H1 (cell line): ENCODE measurements around the gene SCAMP5. TPM values are rescaled to one million over a fixed set of nuclear protein-coding genes. Genes with fewer than 3 reads are reported as not detected.

ENCODE experiments used
- CTCF ChIA-PET: fragments of 300-600 bp; sonication (Branson Sonifier 250); formaldehyde crosslinking; loops from one replicate; lab custom pipeline; 2021; ENCODE audit not compliant: partially characterized antibody; lab: Charles Lee
- POLR2A ChIA-PET: fragments of 300-600 bp; sonication (Branson Sonifier 250); formaldehyde crosslinking; loops from one replicate; lab custom pipeline; 2021; ENCODE audit warnings: inconsistent platforms; ENCODE audit not compliant: partially characterized antibody; lab: Charles Lee
- DNase-seq, 2 experiments: peaks; one replicate each; pipeline versions ENCODE4 v3.0.0 to v3.0.0-alpha.2; 2010 to 2022; ENCODE audit warnings: low spot score in 2 of 2, low read depth in 1 of 2, mixed read lengths in 1 of 2
- FAIRE-seq: peaks from 2 replicates; lab custom pipeline; 2011; peaks lifted over from hg19 to GRCh38; lab: Jason Lieb, UNC
- H2AFZ ChIP-seq: 2 replicates; pipeline ENCODE4 v1.8.1; 2012; ENCODE audit warnings: low read length, inconsistent platforms
- H2AK5ac ChIP-seq: 2 replicates; pipeline ENCODE4 v1.6.1; 2013; ENCODE audit warnings: low read depth, low read length
- H2BK120ac ChIP-seq: replicated peaks from 2 replicates; pipeline ENCODE3; 2013; ENCODE audit warnings: low read depth, low read length, inconsistent platforms
- H2BK12ac ChIP-seq: 2 replicates; pipeline ENCODE4 v1.6.1; 2013; ENCODE audit warnings: low read depth, low read length
- H2BK15ac ChIP-seq: 2 replicates; pipeline ENCODE4 v1.6.1; 2013; ENCODE audit warnings: low read length
- H2BK20ac ChIP-seq: 2 replicates; pipeline ENCODE4 v1.6.1; 2013; ENCODE audit warnings: low read length
- H2BK5ac ChIP-seq: 2 replicates; pipeline ENCODE4 v1.6.1; 2013; ENCODE audit warnings: low read depth, low read length
- H3K14ac ChIP-seq: 2 replicates; pipeline ENCODE4 v1.6.1; 2013; ENCODE audit warnings: inconsistent platforms; ENCODE audit not compliant: insufficient read length
- H3K18ac ChIP-seq: 2 replicates; pipeline ENCODE4 v1.6.1; 2013; ENCODE audit warnings: low read length; ENCODE audit errors: extremely low read depth
- H3K23ac ChIP-seq: 2 replicates; pipeline ENCODE4 v1.6.1; 2013; ENCODE audit warnings: inconsistent platforms; ENCODE audit not compliant: insufficient read length
- H3K23me2 ChIP-seq: 2 replicates; pipeline ENCODE4 v1.6.1; 2013; ENCODE audit warnings: low read depth, low read length
- H3K27ac ChIP-seq: 2 replicates; pipeline ENCODE4 v1.6.1; 2011; ENCODE audit warnings: low read depth, low read length, inconsistent platforms
- H3K27me3 ChIP-seq, 4 experiments: replicated peaks in 1 of 4; 1 replicate in 1 of 4; 2 replicates in 3 of 4; pipeline versions ENCODE4 v1.6.1 to v1.8.1; 2011 to 2013; ENCODE audit warnings: low read length in 3 of 4, mild to moderate bottlenecking in 3 of 4, inconsistent platforms in 2 of 4, mixed read lengths in 2 of 4, moderate library complexity in 1 of 4; ENCODE audit not compliant: control insufficient read depth in 3 of 4, insufficient read depth in 3 of 4; ENCODE audit errors: extremely low read depth in 1 of 4
- H3K36me3 ChIP-seq, 4 experiments: 2 replicates each; pipeline versions ENCODE4 v1.6.1 to v1.8.1; 2011 to 2013; ENCODE audit warnings: mild to moderate bottlenecking in 4 of 4, low read length in 3 of 4, moderate library complexity in 2 of 4, control low read depth in 1 of 4, inconsistent platforms in 1 of 4; ENCODE audit not compliant: insufficient read depth in 4 of 4, control insufficient read depth in 2 of 4
- H3K4ac ChIP-seq: replicated peaks from 2 replicates; pipeline ENCODE3; 2013; ENCODE audit warnings: low read length, low read depth, mixed read lengths, inconsistent platforms; ENCODE audit not compliant: insufficient read length
- H3K4me1 ChIP-seq, 4 experiments: replicated peaks in 1 of 4; 1 replicate in 1 of 4; 2 replicates in 3 of 4; pipeline versions ENCODE4 v1.6.1 to v1.8.1; 2011 to 2013; ENCODE audit warnings: low read length in 3 of 4, inconsistent platforms in 2 of 4, mixed read lengths in 1 of 4; ENCODE audit not compliant: insufficient read depth in 4 of 4, control insufficient read depth in 3 of 4
- H3K4me2 ChIP-seq, 2 experiments: 2 replicates each; pipeline versions ENCODE4 v1.6.1 to v1.8.1; 2011 to 2013; ENCODE audit warnings: low read depth in 2 of 2, low read length in 2 of 2, control low read depth in 1 of 2, inconsistent platforms in 1 of 2, mild to moderate bottlenecking in 1 of 2; ENCODE audit not compliant: insufficient read depth in 1 of 2
- H3K4me3 ChIP-seq, 4 experiments: fragments of 200-600, 300-600 bp in 1 of 4; sonication (generic), shearing (Covaris generic), sonication (Bioruptor Twin) in 1 of 4; 2 replicates each; pipeline versions ENCODE4 v1.5.1 to v1.8.1; 2011 to 2016; ENCODE audit warnings: low read length in 4 of 4, low read depth in 3 of 4, control low read depth in 2 of 4, inconsistent platforms in 2 of 4, mild to moderate bottlenecking in 2 of 4, mixed read lengths in 1 of 4, moderate library complexity in 1 of 4; ENCODE audit not compliant: insufficient read depth in 2 of 4; ENCODE audit errors: extremely low read depth in 1 of 4
- H3K56ac ChIP-seq: replicated peaks from 2 replicates; pipeline ENCODE3; 2013; ENCODE audit warnings: low read depth, mild to moderate bottlenecking, mixed read lengths, low read length, inconsistent platforms; ENCODE audit not compliant: insufficient read length
- H3K79me1 ChIP-seq: 2 replicates; pipeline ENCODE4 v1.6.1; 2013; ENCODE audit warnings: low read depth, low read length, control low read depth
- H3K79me2 ChIP-seq, 2 experiments: 2 replicates each; pipeline versions ENCODE4 v1.6.1 to v1.8.1; 2012 to 2013; ENCODE audit warnings: low read length in 2 of 2, mild to moderate bottlenecking in 2 of 2, inconsistent platforms in 1 of 2; ENCODE audit not compliant: insufficient read depth in 2 of 2, control insufficient read depth in 1 of 2
- H3K9ac ChIP-seq, 4 experiments: replicated peaks in 1 of 4; 1 replicate in 1 of 4; 2 replicates in 3 of 4; pipeline versions ENCODE4 v1.6.1 to v1.8.1; 2011 to 2013; ENCODE audit warnings: low read depth in 3 of 4, low read length in 3 of 4, control low read depth in 2 of 4, mild to moderate bottlenecking in 2 of 4, moderate library complexity in 2 of 4, inconsistent platforms in 1 of 4; ENCODE audit errors: extremely low read depth in 1 of 4
- H3K9me3 ChIP-seq, 2 experiments: 2 replicates each; pipeline versions ENCODE4 v1.6.1 to v1.8.1; 2012 to 2013; ENCODE audit warnings: mild to moderate bottlenecking in 2 of 2, moderate library complexity in 2 of 2, control low read depth in 1 of 2, inconsistent platforms in 1 of 2, low read depth in 1 of 2, low read length in 1 of 2, mixed read lengths in 1 of 2; ENCODE audit not compliant: insufficient read depth in 2 of 2
- H4K20me1 ChIP-seq, 2 experiments: replicated peaks in 1 of 2; 2 replicates each; pipeline versions ENCODE3 to v1.8.1; 2011 to 2013; ENCODE audit warnings: inconsistent platforms in 2 of 2, low read length in 2 of 2, mild to moderate bottlenecking in 1 of 2; ENCODE audit not compliant: insufficient read depth in 2 of 2, control insufficient read depth in 1 of 2
- H4K5ac ChIP-seq: 2 replicates; pipeline ENCODE4 v1.6.1; 2013; ENCODE audit warnings: low read length, low read depth, mixed read lengths, inconsistent platforms; ENCODE audit not compliant: insufficient read length
- H4K8ac ChIP-seq: 2 replicates; pipeline ENCODE4 v1.8.0; 2013; ENCODE audit warnings: mild to moderate bottlenecking, moderate library complexity, low read length, inconsistent platforms; ENCODE audit not compliant: insufficient read depth; ENCODE audit errors: extremely low read depth
- H4K91ac ChIP-seq: replicated peaks from 2 replicates; pipeline ENCODE3; 2013; ENCODE audit warnings: low read length, mixed read lengths, inconsistent platforms; ENCODE audit not compliant: insufficient read length
- ASH2L ChIP-seq: fragments of 200-600, 300-600 bp; sonication (generic); IDR thresholded peaks from one replicate; pipeline ENCODE4 v1.7.1; 2017; ENCODE audit warnings: low read length
- BACH1 ChIP-seq: IDR thresholded peaks from 2 replicates; pipeline ENCODE4 v1.6.1; 2012; ENCODE audit warnings: low read length, improper control_type of control experiment
- GABPA ChIP-seq: IDR thresholded peaks from 2 replicates; pipeline ENCODE4 v1.6.1; 2011; ENCODE audit warnings: mild to moderate bottlenecking, low read length, moderate library complexity, borderline replicate concordance; ENCODE audit not compliant: insufficient read depth
- KDM4A ChIP-seq: IDR thresholded peaks from one replicate; pipeline ENCODE4 v1.7.1; 2012; ENCODE audit warnings: low read depth, mild to moderate bottlenecking, moderate library complexity, low read length, inconsistent platforms; ENCODE audit not compliant: severe bottlenecking
- PHF8 ChIP-seq: fragments of 200-600 bp; sonication (generic); conservative IDR thresholded peaks from 2 replicates; pipeline ENCODE4 v1.7.1; 2012; ENCODE audit warnings: low read depth, mild to moderate bottlenecking, inconsistent platforms, low read length, moderate library complexity
- POLR2A ChIP-seq, 2 experiments: IDR thresholded peaks; 1 replicate in 1 of 2; 2 replicates in 1 of 2; pipeline ENCODE4 v1.6.1; 2011; ENCODE audit warnings: low read depth in 2 of 2, low read length in 2 of 2, mild to moderate bottlenecking in 2 of 2; ENCODE audit errors: control extremely low read depth in 1 of 2
- POU5F1 ChIP-seq: IDR thresholded peaks from 2 replicates; pipeline ENCODE4 v1.6.1; 2011; ENCODE audit warnings: low read depth, mild to moderate bottlenecking, low read length, moderate library complexity
- SIN3A ChIP-seq, 2 experiments: IDR thresholded peaks in 1 of 2; conservative IDR thresholded peaks in 1 of 2; 2 replicates each; pipeline ENCODE4 v1.6.1; 2011 to 2012; ENCODE audit warnings: low read length in 2 of 2, improper control_type of control experiment in 1 of 2, low read depth in 1 of 2, mild to moderate bottlenecking in 1 of 2
- SP1 ChIP-seq: IDR thresholded peaks from 2 replicates; pipeline ENCODE4 v1.6.1; 2011; ENCODE audit warnings: low read depth, low read length
- TAF1 ChIP-seq: IDR thresholded peaks from 2 replicates; pipeline ENCODE4 v1.6.1; 2011; ENCODE audit warnings: mild to moderate bottlenecking, low read depth, low read length
- WGBS, 2 experiments: shearing (Covaris generic) in 1 of 2; methylation state at CpG; one replicate each; pipeline versions ENCODE4 v1.1.6 to v1.1.7; 2013 to 2015; ENCODE audit warnings: low lambda C conversion rate in 2 of 2, mixed read lengths in 2 of 2, inconsistent platforms in 1 of 2, low coverage in 1 of 2, missing lambda C conversion rate in 1 of 2; ENCODE audit not compliant: insufficient replicate concordance in 2 of 2, insufficient coverage in 1 of 2, insufficient read length in 1 of 2; ENCODE audit errors: extremely low coverage in 1 of 2, missing lambda C conversion rate in 1 of 2; 5-methylcytosine and 5-hydroxymethylcytosine counted together
- polyA plus RNA-seq, 7 experiments: library from polyadenylated mRNA; depleted of rRNA in 3 of 7; stranded (reverse) in 5 of 7; unstranded in 2 of 7; fragments of >200 nt in 5 of 7; fragments of 200-250 nt in 2 of 7; gene quantifications; 1 replicate in 5 of 7; 2 replicates in 1 of 7; 4 replicates in 1 of 7; pipeline versions ENCODE4 v1.2.1 to v1.2.3, GENCODE V29; 2011 to 2013; ENCODE audit warnings: missing spikeins in 2 of 7, mixed read lengths in 2 of 7
- total RNA-seq: library from RNA; stranded (reverse); fragmentation: NEBNext Ultra II Directional; extraction: Animal tissue kit (Norgen Biotek cat#: 25700); gene quantifications from 2 replicates; pipeline ENCODE4 v1.2.1, GENCODE V29; 2021

Gene SCAMP5
- total and polyA plus RNA-seq, 2 of the 8 experiments (the other 6 are each of a cell fraction or from before 2014, with no cell fraction given): 55.4 to 94.7 TPM

DNA sequence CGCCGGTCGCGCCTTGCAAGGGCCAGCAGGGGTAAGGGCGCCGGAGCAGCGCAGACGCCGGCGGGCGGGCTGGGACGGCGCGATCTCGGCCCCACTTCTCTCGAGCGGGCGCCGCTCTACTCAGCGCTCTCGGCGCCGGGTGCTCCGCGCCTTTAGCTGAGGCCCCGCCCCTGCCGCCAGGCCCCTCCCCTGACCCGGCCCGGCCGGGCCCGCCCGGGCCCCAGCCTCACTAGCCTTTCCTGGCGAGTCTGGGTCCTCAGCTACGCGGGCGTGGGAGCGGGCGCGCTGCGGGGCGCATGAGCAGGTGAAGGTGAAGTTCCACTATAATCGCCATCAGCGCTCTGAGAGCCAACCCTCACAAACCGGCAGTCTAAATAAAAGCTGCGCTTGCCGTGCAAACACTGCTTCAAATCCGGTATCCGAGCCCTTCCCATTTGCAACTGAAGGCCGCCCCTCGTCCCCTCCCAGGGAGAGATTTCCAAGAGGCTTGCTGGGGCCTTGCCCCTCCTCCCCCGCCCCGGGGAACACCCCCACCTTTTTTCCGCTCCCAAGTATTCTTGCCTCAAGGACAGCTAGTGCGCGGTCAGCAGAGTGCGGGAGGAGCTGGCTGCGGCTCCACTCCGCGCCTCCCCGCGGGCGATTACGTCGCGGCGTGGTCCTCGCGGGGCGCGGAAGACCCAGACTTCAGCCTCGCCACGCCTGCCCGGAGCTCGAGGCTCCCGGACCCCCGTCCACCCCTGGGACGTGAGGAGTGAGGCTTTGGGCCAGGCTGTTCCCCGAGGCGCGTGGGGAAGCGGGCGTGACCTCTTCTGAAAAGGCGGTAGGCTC lies 38.5 kb upstream of the SCAMP5 start, which contains the start of gene RPP25:
Gene RPP25 (minus strand): TSS at position 125 of the 828 bp plus-strand sequence. CDS start 189 bp downstream, outside the sequence.
- Histone ChIP-seq H3K4ac (peak within 1 kb of the TSS; percentile 94), H3K9me3 (no peaks in the 10 kb centered on the region), H2BK120ac (peak within 1 kb of the TSS; percentile 76), H4K5ac (peak within 1 kb of the TSS; percentile 81), H2AFZ (no peak within 1 kb of the TSS; the same call in 1 of the 2 replicates), H3K9ac (peak within 1 kb of the TSS; percentile 40 to 89 (median 56)), H3K4me1 (peaks cover 0 to 22% (median 13%) of the 10 kb centered on the region in 4 experiments; a peak in 6 of 7 replicates), H3K18ac (peak within 1 kb of the TSS; percentile 95), H3K27me3 (peaks cover 5 to 36% (median 33%) of the 10 kb centered on the region in 4 experiments), H3K14ac (no peak within 1 kb of the TSS), H2BK5ac (peak within 1 kb of the TSS; percentile 85; the same call in 1 of the 2 replicates), H3K27ac (peak within 1 kb of the TSS; percentile 33; the same call in 1 of the 2 replicates), H3K23me2 (peaks cover 38% of the 10 kb centered on the region), H3K56ac (peak within 1 kb of the TSS; percentile 75), H3K36me3 (no peaks in the 10 kb centered on the region), H4K20me1 (peaks cover 0 to 4% of the 10 kb centered on the region in 2 experiments), H4K8ac (peak within 1 kb of the TSS; percentile 91), H3K4me2 (peak within 1 kb of the TSS; percentile 95 to 98), H4K91ac (peak within 1 kb of the TSS; percentile 97), H3K4me3 (peak within 1 kb of the TSS; percentile 41 to 77 (median 69)), H2BK20ac (0 out of 2 replicates have a peak within 1 kb of the TSS, but pooled peaks have one; percentile 32), H2AK5ac (no peak within 1 kb of the TSS), H3K79me2 (peaks cover 0 to 19% of the 10 kb centered on the region in 2 experiments; a peak in 2 of 4 replicates), H3K23ac (no peak within 1 kb of the TSS), H3K79me1 (no peaks in the 10 kb centered on the region), H2BK12ac (peak within 1 kb of the TSS; percentile 92; the same call in 1 of the 2 replicates), H2BK15ac (peak within 1 kb of the TSS; percentile 95; the same call in 1 of the 2 replicates)
- FAIRE-seq (no peak), DNase-seq (peak in 1 of 2 experiments; percentile 90)
- WGBS, 2 experiments: 2% methylated on average over 32 of the region's 83 CpGs; no CpG with 5 or more reads in 1 of the 2 experiments
- CTCF ChIA-PET: interaction anchor here (0.6 to 4.6 kb wide), 12 partner anchors 10 to 544 kb away, joined by 3 to 20 read pairs (median 3); partner anchors contain the start of gene COX5A
- POLR2A ChIA-PET: interaction anchor here (0.6 to 5.7 kb wide), 16 partner anchors 10 to 248 kb away, joined by 3 to 29 read pairs (median 4); partner anchors contain the start of genes C15orf39, COX5A, FAM219B and PPCDC
- TF ChIP-seq SIN3A (conservative IDR thresholded peaks at IDR 0.05 in 1 of 2, IDR thresholded peaks at IDR 0.05 in 1 of 2; ENCODE audit: low read depth in 1 of 2, low read length in 2 of 2) (0 out of 4 replicates have a peak, but pooled peaks of 1 of the 2 experiments have one; percentile 10), KDM4A (peak; percentile 23), POU5F1 (no peak), PHF8 (0 out of 2 replicates have a peak, but pooled peaks have one; percentile 37), ASH2L (peak; percentile 66), BACH1 (peak; percentile 42; the same call in 1 of the 2 replicates), SP1 (0 out of 2 replicates have a peak, but pooled peaks have one; percentile 37), POLR2A (IDR thresholded peaks at IDR 0.05; ENCODE audit: control extremely low read depth in 1 of 2, low read depth in 2 of 2, low read length in 2 of 2) (peak in 1 of 2 experiments; percentile 87; a peak in 2 of 3 replicates), TAF1 (peak; percentile 72), GABPA (no peak)
